HG03025 (cell line): ENCODE measurements around the gene PDE3A.

ENCODE experiments used
- ATAC-seq: cut with Tn5 transposase; IDR thresholded peaks from one replicate; pipeline ENCODE4 v1.9.1; 2021; ENCODE audit warnings: mild to moderate bottlenecking, moderate library complexity; ENCODE audit not compliant: unreplicated experiment, low FRiP score

PDE3A gene

GRCh38 chr12:20415641-20416040 is 47.3 kb downstream of the PDE3A start:
- no peak for ATAC-seq

DNA sequence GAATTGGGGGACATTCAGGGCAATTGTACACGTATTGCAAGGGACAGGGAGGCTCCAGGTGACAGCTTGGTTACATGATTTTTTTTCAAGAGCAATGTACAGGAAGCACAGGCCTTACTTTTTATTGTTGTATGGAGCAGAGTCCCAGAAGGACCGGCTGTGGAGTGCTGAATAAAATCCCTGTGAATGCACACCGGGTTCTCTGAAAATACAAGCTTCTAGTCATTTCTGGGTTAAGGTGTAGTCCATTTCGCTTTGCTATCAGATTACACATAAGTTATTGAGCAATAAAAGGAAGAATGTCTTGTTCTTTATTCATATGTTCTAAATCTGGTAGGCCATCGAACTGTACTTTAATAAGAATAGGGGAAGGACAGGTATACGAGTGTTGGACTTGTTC is 52.2 kb downstream of the PDE3A start:
- no peak for ATAC-seq

DNA sequence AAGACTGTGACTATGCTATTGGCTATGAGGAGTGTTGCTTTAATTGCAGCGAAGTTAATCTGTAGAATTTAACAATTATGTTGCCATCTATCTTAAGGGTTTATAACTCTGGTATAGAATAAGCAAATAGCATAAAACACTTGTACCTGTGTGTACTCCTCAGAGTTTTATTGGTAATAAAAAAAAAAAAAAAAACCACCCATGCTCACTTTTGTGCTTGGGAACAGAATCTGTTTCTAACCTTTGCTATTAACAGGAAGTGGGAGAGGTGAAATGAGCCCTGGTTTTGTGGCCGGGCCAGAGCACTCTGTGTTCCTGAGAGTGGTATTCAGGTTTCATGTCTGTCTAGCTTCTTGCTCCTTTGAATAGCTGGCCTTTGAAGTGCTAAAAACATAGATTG is 53.1 kb downstream of the PDE3A start:
- no peak for ATAC-seq

GRCh38 chr12:20423557-20423956 is 55.2 kb downstream of the PDE3A start:
- ATAC-seq = no peak

GRCh38 chr12:20424841-20425240 is 56.5 kb downstream of the PDE3A start:
- no peak for ATAC-seq

DNA sequence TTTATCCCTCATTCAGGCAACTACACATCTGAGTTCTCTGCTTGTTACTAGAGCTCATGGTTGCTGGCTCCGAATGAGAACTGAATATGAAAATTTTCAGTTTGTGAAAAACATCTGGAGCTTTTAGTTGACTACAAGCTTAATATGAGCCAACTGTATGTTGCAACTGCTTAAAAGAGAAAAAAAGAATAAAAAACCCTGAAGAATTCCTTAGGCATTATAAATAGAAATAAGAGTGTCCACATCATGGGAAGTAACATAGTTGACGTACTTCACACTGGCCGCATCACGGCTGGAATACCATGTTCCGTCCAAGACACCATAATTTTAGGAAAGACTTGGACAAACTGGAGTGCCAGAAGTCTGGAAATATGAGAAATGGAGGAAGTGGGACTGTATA is 57.9 kb downstream of the PDE3A start:
- ATAC-seq = no peak

GRCh38 chr12:20426957-20427356 is 58.6 kb downstream of the PDE3A start:
- no peak for ATAC-seq

- no peak for ATAC-seq
Observed at GRCh38 chr12:20429852-20430251, 61.5 kb downstream of the PDE3A start.

GRCh38 chr12:20432290-20432689 is 64.0 kb downstream of the PDE3A start:
- no peak for ATAC-seq

DNA sequence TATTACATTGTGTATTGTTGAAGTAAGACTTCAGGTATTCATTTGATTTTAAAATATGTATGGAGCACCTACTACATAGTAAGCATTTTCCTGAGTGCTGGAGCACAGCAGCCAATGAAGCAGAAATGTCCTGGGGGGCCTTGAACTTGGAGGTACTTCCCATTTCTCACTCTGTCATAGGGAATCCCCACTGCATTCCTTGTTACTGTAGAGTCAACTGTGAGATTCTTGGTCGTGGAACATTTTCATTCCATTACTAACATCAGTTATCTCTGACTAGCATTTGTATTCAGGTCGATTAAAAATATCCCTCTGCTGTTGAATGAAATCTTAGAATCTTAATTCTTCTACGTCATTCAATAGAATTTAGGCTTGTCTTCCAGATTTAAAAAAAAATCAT is 66.7 kb downstream of the PDE3A start:
- no peak for ATAC-seq

GRCh38 chr12:20436316-20436715 is 68.0 kb downstream of the PDE3A start:
- no peak for ATAC-seq

DNA sequence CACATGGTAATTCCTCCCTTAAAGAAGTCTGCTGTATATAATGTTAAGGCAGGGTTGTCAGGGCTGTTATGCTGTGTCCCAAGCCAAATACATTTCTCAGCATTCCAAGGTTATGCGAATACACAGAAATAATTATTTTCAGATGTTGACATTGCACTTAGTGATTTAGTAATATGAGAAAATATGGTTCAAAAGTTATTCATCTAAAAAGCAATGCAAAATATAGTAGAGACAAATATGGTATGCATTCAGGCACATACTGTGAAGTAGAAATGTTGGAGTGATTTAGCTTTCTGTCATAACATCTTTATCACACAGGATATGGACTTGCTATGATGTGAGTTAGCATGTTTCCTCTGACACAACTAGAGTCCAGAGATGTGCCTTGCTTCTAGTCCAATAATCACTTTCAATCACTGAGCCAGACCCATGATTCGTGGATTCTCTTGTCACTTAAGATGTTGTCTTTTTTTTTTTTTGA is 70.0 kb downstream of the PDE3A start:
- ATAC-seq = no peak

- no peak for ATAC-seq
Observed at GRCh38 chr12:20439626-20440025, 71.3 kb downstream of the PDE3A start.

GRCh38 chr12:20440408-20440807 is 72.1 kb downstream of the PDE3A start:
- ATAC-seq = no peak

DNA sequence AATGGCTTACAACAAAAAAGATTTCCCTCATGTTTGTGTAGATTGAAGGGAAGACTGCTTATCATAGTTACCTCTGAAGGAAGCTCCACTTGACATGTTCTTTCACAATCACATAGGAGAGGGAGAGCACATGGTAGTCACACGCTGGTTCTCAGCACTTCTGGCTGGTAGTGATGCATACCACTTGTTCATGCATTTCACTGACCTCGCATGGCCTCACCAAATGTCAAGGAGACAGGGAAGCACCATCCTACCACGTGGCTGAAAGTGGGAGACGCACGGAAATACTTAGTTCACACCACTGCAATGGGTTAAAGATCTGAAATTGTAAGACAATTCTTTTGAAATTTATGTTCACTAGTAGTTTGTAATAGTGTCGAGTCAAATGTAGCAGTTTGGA is 74.0 kb downstream of the PDE3A start:
- ATAC-seq = no peak

- ATAC-seq = no peak
Observed at GRCh38 chr12:20443255-20443654, 74.9 kb downstream of the PDE3A start.

DNA sequence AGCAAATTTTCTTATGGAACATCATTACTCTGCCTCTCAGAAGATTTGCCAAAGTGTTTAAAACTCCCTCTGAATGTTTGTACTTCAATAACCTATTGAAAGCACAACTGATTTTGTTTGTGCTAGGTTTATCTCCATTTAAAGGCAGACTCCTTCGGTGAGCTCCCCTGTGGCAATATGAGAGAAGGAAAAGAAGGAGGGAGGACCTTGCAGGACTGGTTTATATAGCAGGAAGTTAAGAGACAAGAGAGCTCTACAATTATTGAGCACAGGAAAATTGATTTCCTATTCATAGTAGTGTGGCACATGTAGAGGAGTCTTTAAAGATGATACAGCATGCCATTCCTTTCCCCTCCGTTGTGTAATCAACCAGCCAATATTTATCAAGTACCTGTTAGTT is 75.5 kb downstream of the PDE3A start:
- no peak for ATAC-seq

- ATAC-seq = no peak
Observed at GRCh38 chr12:20444595-20445170, 76.3 kb downstream of the PDE3A start.

- ATAC-seq = no peak
Observed at GRCh38 chr12:20445687-20446086, 77.3 kb downstream of the PDE3A start.

GRCh38 chr12:20446836-20447235 is 78.5 kb downstream of the PDE3A start:
- no peak for ATAC-seq

- no peak for ATAC-seq
Observed at GRCh38 chr12:20448781-20449180, 80.4 kb downstream of the PDE3A start.

- no peak for ATAC-seq
Observed at GRCh38 chr12:20450591-20451180, 82.3 kb downstream of the PDE3A start.

- ATAC-seq = no peak
Observed at GRCh38 chr12:20451761-20452160, 83.4 kb downstream of the PDE3A start.
